ENCODE measurements around the gene ATF6B. TPM values are rescaled to one million over a fixed set of nuclear protein-coding genes. Genes with fewer than 3 reads are reported as not detected.

ATF6B gene
- total and polyA plus RNA-seq, 8 donors: 30.2 to 68.0 (median 39.1) TPM

GRCh38 chr6:32168807-32169591 is 41.0 kb upstream of the ATF6B start:
- Histone ChIP-seq H3K27ac (no peak overlapping the region), H3K4me1 (no peaks in the 10 kb centered on the region), H3K4me3 (no peak overlapping the region), H3K36me3 (no peaks in the 10 kb centered on the region), H3K27me3 (no peaks in the 10 kb centered on the region), H3K9me3 (no peaks in the 10 kb centered on the region)
- WGBS, 2 donors: 85 to 87% methylated on average over 11 of the region's 11 CpGs
- DNase-seq: peak in 1 of 6 donors; percentile 36
- intact Hi-C loops (cut with DNase I): loop anchor here in 1 of 3 donors (10.0 kb wide), 1 partner anchor 54 kb away; no protein-coding TSS in a partner anchor
- TF ChIP-seq CTCF (IDR thresholded peaks at IDR 0.05): no peak
- ATAC-seq: peak in 2 of 4 donors; percentile 15 to 27
- no peak for FAIRE-seq

GRCh38 chr6:32168350-32168749 is 40.3 kb upstream of the ATF6B start:
- intact Hi-C loops (cut with DNase I): loop anchor here in 1 of 3 donors (10.0 kb wide), 1 partner anchor 54 kb away; no protein-coding TSS in a partner anchor
- no peak overlapping the region for H3K4me3 ChIP-seq
- H3K4me1 ChIP-seq: no peaks in the 10 kb centered on the region
- no peaks in the 10 kb centered on the region for H3K36me3 ChIP-seq
- FAIRE-seq: no peak
- H3K27me3 ChIP-seq: no peaks in the 10 kb centered on the region
- no peak for TF ChIP-seq CTCF (IDR thresholded peaks at IDR 0.05)
- DNase-seq: peak in 1 of 6 donors; percentile 25
- H3K27ac ChIP-seq: no peak overlapping the region
- peak in 1 of 4 donors; percentile 5 for ATAC-seq
- H3K9me3 ChIP-seq: no peaks in the 10 kb centered on the region
- 83 to 94% methylated on average over 2 of the region's 2 CpGs for WGBS, 2 donors

- FAIRE-seq (no peak), DNase-seq (peak in 1 of 6 donors; percentile 11), ATAC-seq (no peak)
- 47 to 52% methylated on average over 6 of the region's 6 CpGs for WGBS, 2 donors
- intact Hi-C loops (cut with DNase I): loop anchor here in 1 of 3 donors (10.0 kb wide), 1 partner anchor 53 kb away; no protein-coding TSS in a partner anchor
- TF ChIP-seq CTCF (IDR thresholded peaks at IDR 0.05): no peak
- no peaks in the 10 kb centered on the region for H3K9me3 ChIP-seq
- H3K4me3 ChIP-seq: no peak overlapping the region
- H3K27ac ChIP-seq: no peak overlapping the region
- H3K27me3 ChIP-seq: no peaks in the 10 kb centered on the region
- H3K36me3 ChIP-seq: no peaks in the 10 kb centered on the region
- H3K4me1 ChIP-seq: no peaks in the 10 kb centered on the region
Measured at GRCh38 chr6:32167761-32168262, 39.8 kb upstream of the ATF6B start.

GRCh38 chr6:32167154-32167760 is 39.2 kb upstream of the ATF6B start:
- H3K4me1 ChIP-seq: no peaks in the 10 kb centered on the region
- no peak overlapping the region for H3K27ac ChIP-seq
- DNase-seq: peak in 1 of 6 donors; percentile 49
- no peak for ATAC-seq
- 88 to 89% methylated on average over 28 to 32 of the region's 32 CpGs for whole genome bisulfite sequencing, 2 donors
- H3K36me3 ChIP-seq: no peaks in the 10 kb centered on the region
- no peak overlapping the region for H3K4me3 ChIP-seq
- FAIRE-seq: no peak
- H3K9me3 ChIP-seq: no peaks in the 10 kb centered on the region
- H3K27me3 ChIP-seq: no peaks in the 10 kb centered on the region
- no peak for TF ChIP-seq CTCF (IDR thresholded peaks at IDR 0.05)
- intact Hi-C loops (cut with DNase I): loop anchor here in 1 of 3 donors (10.0 kb wide), 1 partner anchor 52 kb away; no protein-coding TSS in a partner anchor

Data from pancreas (tissue), 10 donors.